Measurements from ENCODE around the gene RTKN2.

DNA sequence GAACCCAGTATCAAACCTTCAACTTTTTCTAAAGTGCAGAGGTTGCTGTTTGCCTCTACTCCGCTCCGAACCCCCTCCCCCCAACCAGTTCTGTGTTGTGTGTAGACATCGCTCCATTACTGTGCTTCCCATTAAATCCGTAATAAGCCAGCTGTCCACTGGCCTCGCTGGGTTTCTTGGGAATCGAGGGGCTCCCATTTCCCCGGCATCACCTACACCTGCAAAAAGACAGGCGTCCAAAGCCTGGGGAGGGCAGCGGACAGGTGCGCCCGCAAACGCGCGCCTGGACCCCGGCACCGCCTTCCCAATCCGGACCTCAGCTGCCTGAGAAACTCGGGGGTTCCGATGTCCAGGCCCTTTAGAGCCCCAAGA lies 631 bp downstream of the RTKN2 start:
- TF ChIP-seq, protein P1, sequence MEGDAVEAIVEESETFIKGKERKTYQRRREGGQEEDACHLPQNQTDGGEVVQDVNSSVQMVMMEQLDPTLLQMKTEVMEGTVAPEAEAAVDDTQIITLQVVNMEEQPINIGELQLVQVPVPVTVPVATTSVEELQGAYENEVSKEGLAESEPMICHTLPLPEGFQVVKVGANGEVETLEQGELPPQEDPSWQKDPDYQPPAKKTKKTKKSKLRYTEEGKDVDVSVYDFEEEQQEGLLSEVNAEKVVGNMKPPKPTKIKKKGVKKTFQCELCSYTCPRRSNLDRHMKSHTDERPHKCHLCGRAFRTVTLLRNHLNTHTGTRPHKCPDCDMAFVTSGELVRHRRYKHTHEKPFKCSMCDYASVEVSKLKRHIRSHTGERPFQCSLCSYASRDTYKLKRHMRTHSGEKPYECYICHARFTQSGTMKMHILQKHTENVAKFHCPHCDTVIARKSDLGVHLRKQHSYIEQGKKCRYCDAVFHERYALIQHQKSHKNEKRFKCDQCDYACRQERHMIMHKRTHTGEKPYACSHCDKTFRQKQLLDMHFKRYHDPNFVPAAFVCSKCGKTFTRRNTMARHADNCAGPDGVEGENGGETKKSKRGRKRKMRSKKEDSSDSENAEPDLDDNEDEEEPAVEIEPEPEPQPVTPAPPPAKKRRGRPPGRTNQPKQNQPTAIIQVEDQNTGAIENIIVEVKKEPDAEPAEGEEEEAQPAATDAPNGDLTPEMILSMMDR (IDR thresholded peaks at IDR 0.05), result no peak
- no peak for TF ChIP-seq POLR2A (IDR thresholded peaks at IDR 0.05)
